GM19238 (cell line): ENCODE data around the gene ERN1.
"Not testable (repeated sequence)": the region's sequence is repeated elsewhere in the genome, so short reads cannot be mapped to it uniquely, and the experiment has no call there.

Experiments
- DNase-seq: peaks from one replicate; pipeline ENCODE4 v3.0.0; 2011; ENCODE audit warnings: low spot score; ENCODE audit not compliant: insufficient read length

Gene ERN1

GRCh38 chr17:64129765-64130558 is at the start of gene ERN1:
ERN1 (minus strand) TSS chr17:64130144; CDS start chr17:64130029, 115 bp downstream.
- peak; percentile 83 for DNase-seq

- not testable (repeated sequence) for DNase-seq
Measured at GRCh38 chr17:64179024-64179423, 49.1 kb upstream of the ERN1 start.

- no peak for DNase-seq
Measured at GRCh38 chr17:64178011-64178825, 48.3 kb upstream of the ERN1 start.

- no peak for DNase-seq
Measured at GRCh38 chr17:64177311-64178010, 47.5 kb upstream of the ERN1 start.

GRCh38 chr17:64176556-64176955 is 46.6 kb upstream of the ERN1 start:
- no peak for DNase-seq

- DNase-seq, result no peak
Measured at GRCh38 chr17:64174686-64175456, 44.9 kb upstream of the ERN1 start.

- no peak for DNase-seq
Measured at GRCh38 chr17:64173646-64174045, 43.7 kb upstream of the ERN1 start.

GRCh38 chr17:64172510-64172909 is 42.6 kb upstream of the ERN1 start:
- DNase-seq, result no peak

- no peak for DNase-seq
Measured at GRCh38 chr17:64171041-64171440, 41.1 kb upstream of the ERN1 start.

GRCh38 chr17:64170286-64170685 is 40.3 kb upstream of the ERN1 start:
- no peak for DNase-seq

GRCh38 chr17:64167666-64168065 is 37.7 kb upstream of the ERN1 start:
- not testable (repeated sequence) for DNase-seq

- DNase-seq, result no peak
Measured at GRCh38 chr17:64166876-64167275, 36.9 kb upstream of the ERN1 start.

GRCh38 chr17:64165347-64165746 is 35.4 kb upstream of the ERN1 start:
- no peak for DNase-seq

GRCh38 chr17:64164596-64165285 is 34.8 kb upstream of the ERN1 start:
- no peak for DNase-seq

GRCh38 chr17:64163468-64163867 is 33.5 kb upstream of the ERN1 start:
- no peak for DNase-seq

- no peak for DNase-seq
Measured at GRCh38 chr17:64162554-64162953, 32.6 kb upstream of the ERN1 start.

- DNase-seq, result no peak
Measured at GRCh38 chr17:64161380-64162176, 31.6 kb upstream of the ERN1 start.

GRCh38 chr17:64160378-64160777 is 30.4 kb upstream of the ERN1 start:
- no peak for DNase-seq

- no peak for DNase-seq
Measured at GRCh38 chr17:64158831-64159590, 29.1 kb upstream of the ERN1 start.
